ENCODE results near the gene OGDH. TPM values are rescaled to one million over a fixed set of nuclear protein-coding genes. Genes with fewer than 3 reads are reported as not detected.

OGDH gene
- total RNA-seq, 1 donor from 2014 or later = 80.0 TPM

GRCh38 chr7:44664780-44665461, 58.5 kb downstream of the OGDH start:
- no peak for DNase-seq (ENCODE audit: low spot score)
- no peaks in the 10 kb centered on the region for H3K27me3 Mint-ChIP-seq (ENCODE audit: low read depth)
- peak overlapping the region; percentile 87 for H3K27ac Mint-ChIP-seq (ENCODE audit: unreplicated experiment)
- peaks cover 16% of the 10 kb centered on the region for H3K9me3 Mint-ChIP-seq (ENCODE audit: low read depth)
- peaks cover 28% of the 10 kb centered on the region for H3K4me1 Mint-ChIP-seq (ENCODE audit: low read depth)
- H3K36me3 Mint-ChIP-seq (ENCODE audit: low read depth) = peaks cover 25% of the 10 kb centered on the region
- H3K4me3 Mint-ChIP-seq (ENCODE audit: unreplicated experiment) = peak overlapping the region; percentile 2
- TF ChIP-seq CTCF (IDR thresholded peaks at IDR 0.05) = no peak

GRCh38 chr7:44665531-44666213, 59.2 kb downstream of the OGDH start:
- peak overlapping the region; percentile 87 for H3K27ac Mint-ChIP-seq (ENCODE audit: unreplicated experiment)
- peaks cover 8% of the 10 kb centered on the region for H3K9me3 Mint-ChIP-seq (ENCODE audit: low read depth)
- H3K36me3 Mint-ChIP-seq (ENCODE audit: low read depth) = peaks cover 23% of the 10 kb centered on the region
- H3K27me3 Mint-ChIP-seq (ENCODE audit: low read depth) = no peaks in the 10 kb centered on the region
- H3K4me3 Mint-ChIP-seq (ENCODE audit: unreplicated experiment) = peak overlapping the region; percentile 2
- H3K4me1 Mint-ChIP-seq (ENCODE audit: low read depth) = peaks cover 28% of the 10 kb centered on the region
- no peak for TF ChIP-seq CTCF (IDR thresholded peaks at IDR 0.05)
- no peak for DNase-seq (ENCODE audit: low spot score)

DNA sequence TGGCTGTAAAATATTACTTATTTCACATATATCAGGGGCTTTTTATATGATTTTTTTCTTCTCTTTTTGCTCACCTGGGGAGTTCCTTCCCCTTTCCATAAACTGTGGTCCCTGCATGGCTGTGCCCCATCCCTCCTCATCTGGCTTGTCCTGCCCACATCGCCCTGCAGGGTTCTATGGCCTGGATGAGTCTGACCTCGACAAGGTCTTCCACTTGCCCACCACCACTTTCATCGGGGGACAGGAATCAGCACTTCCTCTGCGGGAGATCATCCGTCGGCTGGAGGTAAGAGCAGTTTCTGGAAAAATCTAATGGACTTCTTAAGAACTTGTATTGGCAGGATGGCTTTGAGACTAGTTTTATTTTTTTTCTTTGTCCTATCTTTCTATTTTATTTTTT, 60.1 kb downstream of the OGDH start:
- peaks cover 28% of the 10 kb centered on the region for H3K4me1 Mint-ChIP-seq (ENCODE audit: low read depth)
- DNase-seq (ENCODE audit: low spot score) = no peak
- no peak overlapping the region for H3K4me3 Mint-ChIP-seq (ENCODE audit: unreplicated experiment)
- peaks cover 20% of the 10 kb centered on the region for H3K36me3 Mint-ChIP-seq (ENCODE audit: low read depth)
- peaks cover 2% of the 10 kb centered on the region for H3K9me3 Mint-ChIP-seq (ENCODE audit: low read depth)
- H3K27ac Mint-ChIP-seq (ENCODE audit: unreplicated experiment) = peak overlapping the region; percentile 51
- no peaks in the 10 kb centered on the region for H3K27me3 Mint-ChIP-seq (ENCODE audit: low read depth)
- TF ChIP-seq CTCF (IDR thresholded peaks at IDR 0.05) = no peak

DNA sequence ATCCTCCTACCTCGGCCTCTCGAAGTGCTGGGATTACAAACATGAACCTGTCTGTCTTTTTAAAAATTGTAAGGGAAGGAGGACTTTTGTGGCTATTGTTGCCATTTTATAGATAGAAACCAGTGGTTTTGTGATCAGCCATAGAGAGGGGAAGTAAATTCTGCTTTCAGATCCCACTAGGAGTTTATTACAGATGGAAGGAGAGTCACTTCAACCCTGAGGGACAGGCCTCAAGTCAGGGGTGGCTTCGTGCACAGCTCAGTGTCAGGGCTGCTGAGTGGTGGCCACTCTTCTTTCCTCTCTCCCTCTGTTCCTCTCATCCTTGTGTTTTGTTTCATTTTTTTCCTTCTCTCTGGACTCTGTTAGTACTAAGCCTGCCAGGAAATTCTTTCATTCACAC, 60.8 kb downstream of the OGDH start:
- Mint-ChIP-seq H3K9me3 (ENCODE audit: low read depth) (peaks cover under 1% of the 10 kb centered on the region), H3K27me3 (ENCODE audit: low read depth) (no peaks in the 10 kb centered on the region), H3K4me1 (ENCODE audit: low read depth) (peaks cover 28% of the 10 kb centered on the region), H3K27ac (ENCODE audit: unreplicated experiment) (peak overlapping the region; percentile 46), H3K4me3 (ENCODE audit: unreplicated experiment) (no peak overlapping the region), H3K36me3 (ENCODE audit: low read depth) (peaks cover 18% of the 10 kb centered on the region)
- TF ChIP-seq CTCF (IDR thresholded peaks at IDR 0.05) = no peak
- no peak for DNase-seq (ENCODE audit: low spot score)

DNA sequence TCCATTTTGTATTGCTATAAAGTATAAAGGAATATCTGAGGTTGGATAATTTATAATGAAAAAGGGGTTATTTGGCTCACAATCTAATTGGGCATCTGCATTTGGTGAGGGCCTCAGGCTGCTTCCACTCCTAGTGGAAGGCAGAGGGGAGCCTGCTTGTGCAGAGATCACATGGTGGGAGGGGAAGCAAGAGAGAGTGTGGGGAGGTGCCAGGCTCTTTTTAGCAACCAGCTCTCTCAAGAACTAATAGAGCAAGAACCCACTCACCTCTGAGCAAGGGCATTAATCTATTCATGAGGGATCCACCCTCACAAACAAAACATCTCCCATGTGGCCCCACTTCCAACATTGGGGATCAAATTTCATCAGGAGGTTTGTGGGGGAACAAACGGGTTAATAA, 64.6 kb downstream of the OGDH start:
- Mint-ChIP-seq H3K4me1 (ENCODE audit: low read depth) (peaks cover 8% of the 10 kb centered on the region), H3K4me3 (ENCODE audit: unreplicated experiment) (no peak overlapping the region), H3K27ac (ENCODE audit: unreplicated experiment) (no peak overlapping the region), H3K27me3 (ENCODE audit: low read depth) (no peaks in the 10 kb centered on the region), H3K9me3 (ENCODE audit: low read depth) (no peaks in the 10 kb centered on the region), H3K36me3 (ENCODE audit: low read depth) (peaks cover 23% of the 10 kb centered on the region)
- DNase-seq (ENCODE audit: low spot score) = peak; percentile 22
- no peak for TF ChIP-seq CTCF (IDR thresholded peaks at IDR 0.05)

Measured in chondrocyte (in vitro differentiated cells).